GM18505 (cell line): ENCODE results near the gene KRTAP5-8.
"Not testable (repeated sequence)": the region's sequence is repeated elsewhere in the genome, so short reads cannot be mapped to it uniquely, and the experiment has no call there.

ENCODE experiments used
- ATAC-seq: cut with Tn5 transposase; IDR thresholded peaks from one replicate; pipeline ENCODE4 v1.9.1; 2021; ENCODE audit not compliant: unreplicated experiment
- POLR2A ChIP-seq: IDR thresholded peaks from 4 replicates; pipeline ENCODE4 v1.6.1; 2011; ENCODE audit warnings: borderline replicate concordance; ENCODE audit not compliant: insufficient read depth, insufficient read length; ENCODE audit errors: extremely low read depth

Gene KRTAP5-8

DNA sequence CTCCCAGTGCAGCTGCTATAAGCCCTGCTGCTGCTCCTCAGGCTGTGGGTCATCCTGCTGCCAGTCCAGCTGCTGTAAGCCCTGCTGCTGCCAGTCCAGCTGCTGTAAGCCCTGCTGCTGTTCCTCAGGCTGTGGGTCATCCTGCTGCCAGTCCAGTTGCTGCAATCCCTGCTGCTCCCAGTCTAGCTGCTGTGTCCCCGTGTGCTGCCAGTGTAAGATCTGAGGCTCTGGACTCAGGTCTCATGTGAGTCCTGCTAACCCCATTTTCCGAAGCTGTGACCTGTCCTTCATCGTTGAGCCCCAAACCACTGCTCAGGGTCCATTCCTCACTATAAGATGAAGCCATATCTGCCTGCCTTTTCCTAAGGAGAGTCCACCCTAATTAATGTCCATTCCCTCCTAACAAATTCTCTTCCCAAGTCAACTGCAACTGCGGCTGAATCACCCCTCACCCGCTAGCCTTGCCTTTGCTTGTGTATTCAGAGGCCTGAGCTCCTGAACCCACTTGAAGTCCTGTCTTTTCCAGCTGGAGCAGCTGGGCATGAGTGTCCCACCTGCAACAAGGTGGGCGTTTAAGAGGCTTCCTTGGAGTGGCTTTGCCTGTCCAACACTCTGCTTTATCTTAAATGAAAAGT lies 10.1 kb upstream of the KRTAP5-8 start:
- ATAC-seq = no peak
- TF ChIP-seq POLR2A = no peak

DNA sequence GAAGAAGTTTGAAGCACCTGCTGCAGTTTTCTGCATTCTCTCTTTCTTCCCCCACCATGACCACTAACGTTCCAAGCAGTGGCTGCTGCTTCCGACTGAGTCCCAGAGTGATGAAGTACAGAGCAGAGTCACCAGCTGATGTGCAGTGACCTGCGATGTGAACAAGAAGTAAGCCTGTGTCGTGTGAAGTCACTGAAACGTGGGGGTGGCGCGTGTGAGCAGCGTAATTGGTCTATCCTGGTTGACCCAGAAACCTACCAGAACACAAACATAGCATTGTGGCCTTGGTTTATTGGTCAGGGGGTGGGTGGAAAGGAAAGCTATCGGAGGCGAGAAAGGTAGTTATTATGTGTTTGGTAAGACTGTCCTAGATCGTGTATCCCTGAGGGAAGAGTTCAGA lies 7.2 kb upstream of the KRTAP5-8 start:
- no peak for TF ChIP-seq POLR2A
- no peak for ATAC-seq

DNA sequence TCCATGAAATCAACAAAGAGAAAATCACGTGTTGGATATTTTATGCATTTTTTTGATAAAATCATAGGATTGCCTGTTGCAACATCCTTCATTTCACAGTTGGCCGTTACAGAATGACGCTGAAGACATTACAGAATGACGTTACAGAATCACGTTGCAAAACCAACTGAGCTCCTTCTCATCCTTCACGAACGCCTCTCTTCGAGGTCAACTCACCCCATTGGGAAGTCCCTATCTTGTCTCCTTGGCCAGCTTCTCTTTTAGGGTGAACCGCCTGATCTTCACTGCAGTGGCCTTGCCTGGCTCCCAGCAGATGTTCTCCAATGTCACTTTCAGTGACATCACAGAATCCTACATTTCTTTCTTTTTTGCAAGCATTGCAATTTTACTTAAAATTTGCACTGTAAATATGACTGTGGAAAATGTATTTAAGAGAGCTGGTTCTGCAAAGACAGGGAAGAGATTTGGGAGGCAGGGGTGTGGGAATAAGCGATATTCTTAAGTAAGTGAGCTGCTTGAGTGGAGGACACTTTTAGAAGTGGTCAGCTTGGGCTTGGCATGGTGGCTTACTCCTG lies 5.7 kb upstream of the KRTAP5-8 start:
- no peak for TF ChIP-seq POLR2A
- no peak for ATAC-seq

DNA sequence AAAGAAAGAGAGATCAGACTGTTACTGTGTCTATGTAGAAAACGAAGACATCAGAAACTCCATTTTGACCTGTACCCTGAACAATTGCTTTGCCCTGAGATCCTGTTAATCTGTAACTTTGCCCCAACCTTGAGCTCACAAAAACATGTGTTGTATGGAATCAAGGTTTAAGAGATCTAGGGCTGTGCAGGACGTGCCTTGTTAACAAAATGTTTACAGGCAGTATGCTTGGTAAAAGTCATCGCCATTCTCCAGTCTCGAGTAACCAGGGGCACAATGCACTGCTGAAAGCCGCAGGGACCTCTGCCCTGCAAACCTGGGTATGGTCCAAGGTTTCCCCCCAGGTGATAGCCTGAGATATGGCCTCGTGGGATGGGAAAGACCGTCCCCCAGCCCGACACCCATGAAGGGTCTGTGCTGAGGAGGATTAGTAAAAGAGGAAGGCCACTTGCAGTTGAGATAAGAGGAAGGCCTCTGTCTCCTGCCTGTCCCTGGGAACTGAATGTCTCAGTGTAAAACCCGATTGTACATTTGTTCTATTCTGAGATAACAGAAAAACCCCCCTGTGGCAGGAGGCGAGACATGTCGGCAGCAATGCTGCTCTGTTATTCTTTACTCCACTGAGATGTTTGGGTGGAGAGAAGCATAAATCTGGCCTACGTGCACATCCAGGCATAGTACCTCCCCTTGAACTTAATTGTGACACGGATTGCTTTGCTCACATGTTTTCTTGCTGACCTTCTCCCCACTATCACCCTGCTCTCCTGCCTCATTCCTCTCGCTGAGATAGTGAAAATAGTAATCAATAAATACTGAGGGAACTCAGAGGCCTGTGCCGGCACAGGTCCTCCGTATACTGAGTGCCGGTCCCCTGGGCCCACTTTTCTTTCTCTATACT lies 2.9 kb upstream of the KRTAP5-8 start:
- ATAC-seq = not testable (repeated sequence)

DNA sequence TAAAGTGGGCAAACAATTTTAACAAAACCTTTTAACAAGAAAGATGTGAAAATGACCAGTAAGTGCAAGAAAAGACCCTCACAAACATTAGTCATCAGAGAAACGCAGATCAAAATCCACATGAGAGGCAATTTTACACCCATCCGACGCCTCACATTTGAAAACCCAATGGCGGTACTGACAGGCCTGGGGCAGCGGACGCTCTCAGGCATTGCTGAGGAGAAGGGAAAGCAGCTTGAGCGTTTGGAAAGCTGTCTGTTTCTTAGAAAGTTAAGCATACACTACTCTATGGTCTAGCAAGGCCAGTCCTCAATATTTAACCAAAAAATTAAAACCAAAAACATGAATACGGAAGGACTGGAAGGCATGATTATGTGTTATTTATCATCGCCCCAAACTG lies 2.0 kb upstream of the KRTAP5-8 start:
- no peak for TF ChIP-seq POLR2A
- no peak for ATAC-seq

DNA sequence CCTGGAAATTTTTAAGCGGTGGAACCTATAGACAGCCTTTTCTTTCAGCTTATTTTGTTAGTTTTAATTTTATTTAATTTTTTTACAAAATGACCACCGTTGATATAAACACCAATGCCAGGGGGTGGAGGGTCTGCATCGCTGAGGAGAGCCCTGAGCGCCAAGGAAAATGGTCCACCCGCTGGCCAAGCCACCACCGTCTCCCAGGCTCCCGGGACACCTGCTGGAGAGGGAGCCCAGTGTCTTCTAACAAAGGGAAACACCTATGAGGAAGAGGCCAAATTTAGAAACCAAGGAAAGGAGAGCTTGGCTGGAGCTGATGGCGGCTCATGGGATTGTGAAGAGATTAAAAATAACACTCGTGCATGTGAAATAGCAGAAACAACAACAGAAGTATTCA lies 288 bp upstream of the KRTAP5-8 start:
- TF ChIP-seq POLR2A = no peak
- no peak for ATAC-seq

DNA sequence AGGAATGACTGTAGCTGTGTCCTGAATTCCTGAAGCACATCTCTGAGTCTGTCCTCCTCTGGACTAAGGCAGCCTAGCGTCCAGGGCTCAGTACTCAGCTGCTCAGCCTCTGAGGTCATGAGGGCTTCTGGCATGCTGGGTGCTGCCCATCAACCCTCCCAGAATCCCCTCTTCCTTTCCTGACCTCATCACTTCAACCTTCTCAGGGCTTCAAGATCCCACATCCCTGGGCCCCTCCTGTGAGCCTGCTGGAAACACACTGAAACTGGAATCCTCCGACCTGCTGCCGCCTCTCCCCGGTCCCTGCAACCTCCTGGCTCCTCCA lies 803 bp downstream of the KRTAP5-8 start:
- no peak for TF ChIP-seq POLR2A
- no peak for ATAC-seq

DNA sequence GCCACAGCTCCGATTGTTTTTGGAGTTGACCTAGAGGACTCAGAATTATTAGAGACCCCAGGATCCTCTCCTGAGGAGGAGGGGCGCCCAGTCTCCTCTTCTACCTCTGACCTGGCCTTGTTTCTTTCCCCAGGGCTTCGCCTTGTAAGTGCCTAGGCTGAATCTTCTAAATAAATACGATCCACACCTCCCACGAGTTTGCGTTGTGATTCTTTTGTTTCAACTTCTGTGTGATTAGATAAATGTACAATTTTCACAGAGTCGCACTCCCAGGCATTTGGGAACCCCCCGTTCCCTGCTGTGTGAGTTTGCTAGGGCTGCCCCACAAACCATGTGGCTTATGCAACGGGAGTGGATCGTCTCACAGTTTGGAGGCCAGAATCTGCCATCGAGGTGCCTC lies 1.2 kb downstream of the KRTAP5-8 start:
- no peak for ATAC-seq
- no peak for TF ChIP-seq POLR2A

DNA sequence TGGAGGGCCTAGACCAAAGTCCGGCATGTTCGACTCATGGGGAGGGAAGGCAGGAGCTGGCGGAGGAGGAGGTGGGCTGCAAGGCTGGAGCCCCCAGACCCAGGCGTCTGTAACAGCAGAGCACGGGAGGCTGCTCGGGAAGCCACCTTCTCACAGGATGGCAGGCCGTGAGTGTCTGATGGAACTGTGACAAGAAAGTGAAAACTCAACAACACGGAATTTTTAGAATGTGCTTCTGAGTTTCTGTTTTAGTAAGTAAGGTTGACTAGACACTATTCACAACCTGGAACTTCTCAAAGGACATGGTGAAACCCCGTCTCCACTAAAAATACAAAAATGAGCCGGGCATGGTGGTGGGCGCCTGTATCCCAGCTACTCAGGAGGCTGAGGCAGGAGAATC lies 2.1 kb downstream of the KRTAP5-8 start:
- peak; percentile 31 for TF ChIP-seq POLR2A
- ATAC-seq = not testable (repeated sequence)

DNA sequence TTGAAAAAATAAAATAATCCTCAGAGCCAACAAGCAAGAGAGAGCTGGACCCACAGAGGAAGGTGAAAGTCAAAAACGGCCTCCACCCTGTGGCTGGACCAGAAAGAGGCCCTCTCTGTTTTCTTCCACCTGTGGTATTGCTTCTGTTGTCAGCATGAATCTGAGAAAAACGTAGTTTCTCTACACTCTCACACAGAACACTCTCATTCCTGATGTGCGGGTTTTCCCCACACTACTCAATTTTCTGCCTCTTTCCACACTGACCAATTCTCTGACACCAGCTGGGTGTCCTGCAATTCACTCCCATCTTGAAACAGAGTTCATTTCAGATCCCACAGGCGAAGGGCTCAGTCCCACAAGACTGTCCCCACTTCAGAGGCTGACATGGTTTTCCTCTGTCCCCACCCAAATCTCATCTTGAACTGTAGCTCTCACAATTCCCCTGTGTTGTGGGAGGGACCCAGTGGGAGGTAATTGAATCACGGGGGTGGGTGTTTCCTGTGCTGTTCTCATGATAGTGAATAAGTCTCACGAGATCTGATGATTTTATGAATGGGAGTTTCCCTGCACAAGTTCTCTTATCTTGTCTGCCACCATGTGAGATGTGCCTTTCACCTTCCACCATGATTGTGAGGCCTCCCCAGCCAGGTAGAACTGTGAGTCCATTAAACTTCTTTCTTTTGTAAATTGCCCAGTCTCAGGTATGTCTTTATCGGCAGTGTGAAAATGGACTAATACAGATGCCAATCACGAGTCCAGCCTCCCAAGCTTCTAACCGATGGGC lies 2.9 kb downstream of the KRTAP5-8 start:
- ATAC-seq = not testable (repeated sequence)

DNA sequence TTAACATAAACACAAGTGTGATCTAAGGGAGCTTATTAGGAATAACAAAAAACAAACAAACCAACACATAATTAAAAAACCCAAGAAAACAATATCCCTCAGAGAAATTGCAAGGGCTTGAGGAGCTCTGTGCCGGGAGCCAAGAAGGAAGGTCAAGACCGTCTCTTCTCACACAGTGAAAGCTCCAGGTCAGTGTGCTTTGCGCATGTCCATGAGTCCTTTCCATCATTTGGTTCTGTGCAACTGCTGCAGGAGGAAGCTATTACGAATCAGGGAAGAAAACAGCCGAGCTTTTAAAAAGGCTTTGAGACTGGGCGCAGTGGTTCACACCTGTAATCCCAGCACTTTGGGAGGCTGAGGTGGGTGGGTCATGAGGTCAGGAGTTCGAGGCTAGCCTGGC lies 4.6 kb downstream of the KRTAP5-8 start:
- TF ChIP-seq POLR2A = no peak
- no peak for ATAC-seq

DNA sequence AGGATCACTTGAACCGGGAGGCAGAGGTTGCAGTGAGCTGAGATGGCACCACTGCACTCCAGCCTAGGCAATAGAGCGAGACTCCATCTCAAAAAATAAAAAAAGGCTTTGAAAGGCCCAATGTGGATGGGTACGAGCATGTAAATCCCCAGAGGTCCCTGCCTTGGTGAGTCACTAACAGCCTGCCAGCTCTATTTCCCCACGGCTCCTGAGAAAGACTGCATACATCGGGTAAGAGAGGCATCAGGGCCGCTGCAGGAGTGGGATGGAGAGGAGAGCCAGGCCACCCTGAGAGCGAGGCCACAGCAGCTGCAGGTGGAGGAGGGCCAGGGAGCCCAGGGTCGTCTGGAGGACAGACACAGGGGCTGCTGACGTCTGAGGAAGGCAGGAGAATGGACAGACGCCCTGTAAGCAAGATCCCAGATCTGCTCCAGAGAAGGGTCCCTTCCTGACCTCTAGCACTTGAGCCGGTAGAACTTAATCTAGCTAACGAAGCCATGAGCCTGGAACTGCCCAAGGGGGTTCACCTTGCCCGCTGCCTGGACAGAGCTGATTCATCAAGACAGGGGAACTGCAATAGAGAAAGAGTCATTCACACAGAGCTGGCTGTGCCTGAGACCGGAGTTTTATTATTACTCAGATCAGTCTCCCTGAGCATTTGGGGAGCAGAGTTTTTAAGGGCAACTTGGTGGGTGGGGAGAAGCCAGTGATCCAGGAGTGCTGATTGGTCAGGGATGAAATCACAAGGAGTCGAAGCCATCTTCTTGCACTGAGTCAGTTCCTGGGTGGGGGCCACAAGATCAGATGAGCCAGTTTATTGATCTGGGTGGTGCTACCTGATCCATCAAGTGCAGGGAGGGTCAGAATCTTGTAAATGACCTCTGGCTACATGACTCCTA lies 5.3 kb downstream of the KRTAP5-8 start:
- no peak for ATAC-seq
- no peak for TF ChIP-seq POLR2A

DNA sequence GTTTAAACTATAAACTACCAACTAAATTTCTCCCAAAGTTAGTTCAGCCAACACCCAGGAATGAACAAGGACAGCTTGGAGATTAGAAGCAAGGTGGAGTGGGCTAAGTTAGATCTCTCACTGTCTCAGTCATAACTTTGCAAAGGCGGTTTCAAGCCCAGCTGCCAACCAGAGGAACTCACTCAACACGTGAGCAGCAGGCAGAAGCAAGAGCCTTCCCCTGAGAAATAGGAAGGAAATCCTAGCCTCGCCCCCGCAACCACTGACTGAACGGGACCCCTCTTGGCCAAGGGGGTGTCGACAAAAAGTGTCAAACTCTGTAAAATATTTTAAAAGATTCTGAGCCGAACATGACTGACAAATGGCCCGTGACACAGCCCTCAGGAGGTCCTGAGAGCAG lies 6.0 kb downstream of the KRTAP5-8 start:
- no peak for TF ChIP-seq POLR2A
- ATAC-seq = no peak
